Esophagus squamous epithelium (tissue), 4 donors: ENCODE results near the gene ASAP2.

Source experiments
- POLR2A ChIP-seq, 4 donors: fragments of 450-650 bp; IDR thresholded peaks; one replicate each; pipeline ENCODE4 v1.6.1; 2017; ENCODE audit warnings: antibody characterized with exemption in 4 of 4, mild to moderate bottlenecking in 4 of 4, moderate library complexity in 3 of 4
- TF ChIP-seq, protein P1 (sequence below), 6 experiments: fragments of 450-650 bp in 4 of 6; fragments of 200-600 bp in 2 of 6; sonication (generic) in 2 of 6; IDR thresholded peaks; one replicate each; pipeline ENCODE4 v1.5.1; 2016 to 2019; ENCODE audit warnings: antibody characterized with exemption in 6 of 6, mild to moderate bottlenecking in 4 of 6, moderate library complexity in 4 of 6

GRCh38 chr2:9430316-9431293 is 224.0 kb downstream of the ASAP2 start:
- TF ChIP-seq, protein P1, sequence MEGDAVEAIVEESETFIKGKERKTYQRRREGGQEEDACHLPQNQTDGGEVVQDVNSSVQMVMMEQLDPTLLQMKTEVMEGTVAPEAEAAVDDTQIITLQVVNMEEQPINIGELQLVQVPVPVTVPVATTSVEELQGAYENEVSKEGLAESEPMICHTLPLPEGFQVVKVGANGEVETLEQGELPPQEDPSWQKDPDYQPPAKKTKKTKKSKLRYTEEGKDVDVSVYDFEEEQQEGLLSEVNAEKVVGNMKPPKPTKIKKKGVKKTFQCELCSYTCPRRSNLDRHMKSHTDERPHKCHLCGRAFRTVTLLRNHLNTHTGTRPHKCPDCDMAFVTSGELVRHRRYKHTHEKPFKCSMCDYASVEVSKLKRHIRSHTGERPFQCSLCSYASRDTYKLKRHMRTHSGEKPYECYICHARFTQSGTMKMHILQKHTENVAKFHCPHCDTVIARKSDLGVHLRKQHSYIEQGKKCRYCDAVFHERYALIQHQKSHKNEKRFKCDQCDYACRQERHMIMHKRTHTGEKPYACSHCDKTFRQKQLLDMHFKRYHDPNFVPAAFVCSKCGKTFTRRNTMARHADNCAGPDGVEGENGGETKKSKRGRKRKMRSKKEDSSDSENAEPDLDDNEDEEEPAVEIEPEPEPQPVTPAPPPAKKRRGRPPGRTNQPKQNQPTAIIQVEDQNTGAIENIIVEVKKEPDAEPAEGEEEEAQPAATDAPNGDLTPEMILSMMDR (IDR thresholded peaks at IDR 0.05) = no peak
- TF ChIP-seq POLR2A (IDR thresholded peaks at IDR 0.05) = no peak
